C4-2B (cell line): ENCODE data around the gene TAPT1.

ENCODE experiments used
- ZFX ChIP-seq: fragments of 450-650 bp; IDR thresholded peaks from 2 replicates; pipeline ENCODE4 v1.6.1; 2017
- TF ChIP-seq, protein P1 (sequence below): fragments of 450-650 bp; conservative IDR thresholded peaks from 2 replicates; pipeline ENCODE4 v1.5.1; 2017; ENCODE audit warnings: mild to moderate bottlenecking

DNA sequence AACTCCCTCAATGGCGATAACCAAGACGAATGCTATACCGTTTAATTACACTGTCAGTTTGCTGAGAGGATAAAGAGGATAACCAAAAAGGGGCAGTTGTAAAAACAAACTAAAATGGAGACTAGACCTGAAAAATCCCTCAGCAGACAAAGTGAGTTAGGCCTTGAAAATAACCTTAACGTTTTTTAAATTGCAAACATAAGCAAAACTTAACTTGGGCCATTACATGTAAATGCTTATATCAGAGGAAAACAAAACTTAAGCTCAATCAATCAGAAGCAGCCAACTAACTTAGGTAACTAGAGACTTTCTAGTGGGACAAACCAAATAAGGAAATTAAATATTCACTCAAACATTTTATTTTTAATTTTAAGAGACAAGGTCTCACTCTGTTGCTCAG, 17.0 kb upstream of the TAPT1 start:
- TF ChIP-seq, protein P1, sequence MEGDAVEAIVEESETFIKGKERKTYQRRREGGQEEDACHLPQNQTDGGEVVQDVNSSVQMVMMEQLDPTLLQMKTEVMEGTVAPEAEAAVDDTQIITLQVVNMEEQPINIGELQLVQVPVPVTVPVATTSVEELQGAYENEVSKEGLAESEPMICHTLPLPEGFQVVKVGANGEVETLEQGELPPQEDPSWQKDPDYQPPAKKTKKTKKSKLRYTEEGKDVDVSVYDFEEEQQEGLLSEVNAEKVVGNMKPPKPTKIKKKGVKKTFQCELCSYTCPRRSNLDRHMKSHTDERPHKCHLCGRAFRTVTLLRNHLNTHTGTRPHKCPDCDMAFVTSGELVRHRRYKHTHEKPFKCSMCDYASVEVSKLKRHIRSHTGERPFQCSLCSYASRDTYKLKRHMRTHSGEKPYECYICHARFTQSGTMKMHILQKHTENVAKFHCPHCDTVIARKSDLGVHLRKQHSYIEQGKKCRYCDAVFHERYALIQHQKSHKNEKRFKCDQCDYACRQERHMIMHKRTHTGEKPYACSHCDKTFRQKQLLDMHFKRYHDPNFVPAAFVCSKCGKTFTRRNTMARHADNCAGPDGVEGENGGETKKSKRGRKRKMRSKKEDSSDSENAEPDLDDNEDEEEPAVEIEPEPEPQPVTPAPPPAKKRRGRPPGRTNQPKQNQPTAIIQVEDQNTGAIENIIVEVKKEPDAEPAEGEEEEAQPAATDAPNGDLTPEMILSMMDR, result no peak
- TF ChIP-seq ZFX, result no peak
